IgD-negative memory B cell (primary cell): ENCODE results near the gene MVB12B. TPM values are rescaled to one million over a fixed set of nuclear protein-coding genes. Genes with fewer than 3 reads are reported as not detected.

Experiments used
- H3K27ac Mint-ChIP-seq, 3 donors: one replicate each; pipeline ENCODE4 v1.8.0; 2020 to 2022; ENCODE audit warnings: mild to moderate bottlenecking in 3 of 3, mixed read lengths in 3 of 3, moderate library complexity in 1 of 3
- H3K27me3 Mint-ChIP-seq: one replicate; pipeline ENCODE4 v1.8.0; 2021; ENCODE audit warnings: mixed read lengths
- H3K36me3 Mint-ChIP-seq: one replicate; pipeline ENCODE4 v1.8.0; 2020; ENCODE audit warnings: mild to moderate bottlenecking, mixed read lengths
- H3K4me1 Mint-ChIP-seq, 3 donors: one replicate each; pipeline ENCODE4 v1.8.0; 2020 to 2022; ENCODE audit warnings: mixed read lengths in 3 of 3, mild to moderate bottlenecking in 1 of 3
- H3K4me3 Mint-ChIP-seq, 4 donors: one replicate each; pipeline ENCODE4 v1.8.0; 2020 to 2022; ENCODE audit warnings: mild to moderate bottlenecking in 4 of 4, mixed read lengths in 4 of 4, moderate library complexity in 3 of 4
- H3K9me3 Mint-ChIP-seq, 3 donors: one replicate each; pipeline ENCODE4 v1.8.0; 2020 to 2021; ENCODE audit warnings: mixed read lengths in 3 of 3, mild to moderate bottlenecking in 1 of 3
- polyA plus RNA-seq: library from polyadenylated mRNA; unstranded; fragments of 300-500 nt; fragmentation: Illumina TruSeq; gene quantifications from one replicate; pipeline ENCODE4 v1.2.3, GENCODE V29; 2021

MVB12B gene
- polyA plus RNA-seq, 1 donor from 2014 or later = 0.93 TPM

- Mint-ChIP-seq H3K27ac (no peak overlapping the region), H3K36me3 (no peaks in the 10 kb centered on the region), H3K4me1 (peaks cover 0 to 1% (median 0%) of the 10 kb centered on the region in 3 donors), H3K27me3 (peaks cover 2% of the 10 kb centered on the region), H3K4me3 (no peak overlapping the region), H3K9me3 (peaks cover 2 to 17% (median 10%) of the 10 kb centered on the region in 3 donors)
Measured at GRCh38 chr9:126354887-126355770, 28.5 kb downstream of the MVB12B start.

- peaks cover 7 to 23% (median 12%) of the 10 kb centered on the region in 3 donors for H3K9me3 Mint-ChIP-seq
- no peak overlapping the region for H3K4me3 Mint-ChIP-seq
- no peaks in the 10 kb centered on the region for H3K36me3 Mint-ChIP-seq
- H3K27me3 Mint-ChIP-seq = no peaks in the 10 kb centered on the region
- H3K27ac Mint-ChIP-seq = peak overlapping the region in 1 of 3 donors; percentile 57
- H3K4me1 Mint-ChIP-seq = no peaks in the 10 kb centered on the region
Measured at GRCh38 chr9:126357074-126357473, 30.4 kb downstream of the MVB12B start.

GRCh38 chr9:126360073-126360472, 33.4 kb downstream of the MVB12B start:
- no peak overlapping the region for H3K4me3 Mint-ChIP-seq
- no peaks in the 10 kb centered on the region for H3K4me1 Mint-ChIP-seq
- peaks cover 8 to 36% (median 18%) of the 10 kb centered on the region in 3 donors for H3K9me3 Mint-ChIP-seq
- no peak overlapping the region for H3K27ac Mint-ChIP-seq
- no peaks in the 10 kb centered on the region for H3K36me3 Mint-ChIP-seq
- no peaks in the 10 kb centered on the region for H3K27me3 Mint-ChIP-seq

GRCh38 chr9:126361810-126362238, 35.2 kb downstream of the MVB12B start:
- H3K36me3 Mint-ChIP-seq = peaks cover 3% of the 10 kb centered on the region
- peaks cover 0 to 2% (median 0%) of the 10 kb centered on the region in 3 donors for H3K4me1 Mint-ChIP-seq
- H3K27me3 Mint-ChIP-seq = no peaks in the 10 kb centered on the region

GRCh38 chr9:126363250-126363649, 36.6 kb downstream of the MVB12B start:
- Mint-ChIP-seq H3K4me1 (peaks cover 0 to 2% (median 0%) of the 10 kb centered on the region in 3 donors), H3K4me3 (peak overlapping the region in 1 of 4 donors; percentile 1), H3K36me3 (peaks cover 8% of the 10 kb centered on the region), H3K9me3 (peaks cover 8 to 36% (median 18%) of the 10 kb centered on the region in 3 donors), H3K27ac (no peak overlapping the region), H3K27me3 (peaks cover 2% of the 10 kb centered on the region)

More at GRCh38 chr9:126361810-126362238, 35.2 kb downstream of the MVB12B start:
- Mint-ChIP-seq H3K9me3 (peaks cover 8 to 36% (median 18%) of the 10 kb centered on the region in 3 donors), H3K27ac (no peak overlapping the region), H3K4me3 (no peak overlapping the region)

GRCh38 chr9:126363847-126364671, 37.4 kb downstream of the MVB12B start:
- Mint-ChIP-seq H3K27me3 (peaks cover 2% of the 10 kb centered on the region), H3K9me3 (peaks cover 8 to 36% (median 18%) of the 10 kb centered on the region in 3 donors), H3K27ac (no peak overlapping the region), H3K4me1 (peaks cover 0 to 2% (median 0%) of the 10 kb centered on the region in 3 donors), H3K36me3 (peaks cover 8% of the 10 kb centered on the region), H3K4me3 (peak overlapping the region in 1 of 4 donors; percentile 59)

- Mint-ChIP-seq H3K4me1 (peaks cover 0 to 2% (median 0%) of the 10 kb centered on the region in 3 donors), H3K9me3 (peaks cover 5 to 25% (median 10%) of the 10 kb centered on the region in 3 donors), H3K27me3 (peaks cover 2% of the 10 kb centered on the region), H3K4me3 (no peak overlapping the region), H3K27ac (no peak overlapping the region), H3K36me3 (peaks cover 8% of the 10 kb centered on the region)
Measured at GRCh38 chr9:126365780-126366179, 39.2 kb downstream of the MVB12B start.

- Mint-ChIP-seq H3K9me3 (peaks cover 3 to 19% (median 9%) of the 10 kb centered on the region in 3 donors), H3K27ac (no peak overlapping the region), H3K27me3 (peaks cover 3% of the 10 kb centered on the region), H3K36me3 (peaks cover 8% of the 10 kb centered on the region), H3K4me1 (peaks cover 0 to 2% (median 0%) of the 10 kb centered on the region in 3 donors), H3K4me3 (peak overlapping the region in 1 of 4 donors; percentile 80)
Measured at GRCh38 chr9:126366366-126367011, 39.9 kb downstream of the MVB12B start.

GRCh38 chr9:126367139-126367538, 40.5 kb downstream of the MVB12B start:
- H3K27me3 Mint-ChIP-seq = peaks cover 3% of the 10 kb centered on the region
- H3K36me3 Mint-ChIP-seq = peaks cover 8% of the 10 kb centered on the region
- H3K9me3 Mint-ChIP-seq = peaks cover 2 to 12% (median 5%) of the 10 kb centered on the region in 3 donors
- H3K4me1 Mint-ChIP-seq = peaks cover 0 to 2% (median 0%) of the 10 kb centered on the region in 3 donors
- H3K4me3 Mint-ChIP-seq = no peak overlapping the region
- H3K27ac Mint-ChIP-seq = no peak overlapping the region

- Mint-ChIP-seq H3K9me3 (peaks cover 2 to 8% (median 3%) of the 10 kb centered on the region in 3 donors), H3K27me3 (peaks cover 3% of the 10 kb centered on the region), H3K4me3 (no peak overlapping the region), H3K36me3 (peaks cover 8% of the 10 kb centered on the region), H3K4me1 (peaks cover 0 to 2% (median 0%) of the 10 kb centered on the region in 3 donors), H3K27ac (no peak overlapping the region)
Measured at GRCh38 chr9:126367616-126368015, 41.0 kb downstream of the MVB12B start.

GRCh38 chr9:126368020-126368419, 41.4 kb downstream of the MVB12B start:
- no peak overlapping the region for H3K27ac Mint-ChIP-seq
- peaks cover 3% of the 10 kb centered on the region for H3K27me3 Mint-ChIP-seq
- H3K4me1 Mint-ChIP-seq = peaks cover 0 to 4% (median 0%) of the 10 kb centered on the region in 3 donors
- peaks cover 2 to 8% (median 3%) of the 10 kb centered on the region in 3 donors for H3K9me3 Mint-ChIP-seq
- no peak overlapping the region for H3K4me3 Mint-ChIP-seq
- peaks cover 8% of the 10 kb centered on the region for H3K36me3 Mint-ChIP-seq

- Mint-ChIP-seq H3K27me3 (peaks cover 7% of the 10 kb centered on the region), H3K4me3 (no peak overlapping the region), H3K4me1 (peaks cover 2 to 9% (median 2%) of the 10 kb centered on the region in 3 donors), H3K27ac (no peak overlapping the region), H3K9me3 (no peaks in the 10 kb centered on the region), H3K36me3 (peaks cover 11% of the 10 kb centered on the region)
Measured at GRCh38 chr9:126371007-126371870, 44.6 kb downstream of the MVB12B start.

GRCh38 chr9:126372716-126373115, 46.1 kb downstream of the MVB12B start:
- H3K4me3 Mint-ChIP-seq = no peak overlapping the region
- H3K27me3 Mint-ChIP-seq = peaks cover 13% of the 10 kb centered on the region
- no peaks in the 10 kb centered on the region for H3K9me3 Mint-ChIP-seq
- peaks cover 5% of the 10 kb centered on the region for H3K36me3 Mint-ChIP-seq
- H3K4me1 Mint-ChIP-seq = peaks cover 2 to 9% (median 4%) of the 10 kb centered on the region in 3 donors
- H3K27ac Mint-ChIP-seq = no peak overlapping the region
